SU-DHL-6 (cell line): ENCODE measurements around the gene C1orf21.

Experiments used
- H2AFZ ChIP-seq: fragments of 200-600 bp; sonication (generic); 2 replicates; pipeline ENCODE4 v1.6.1; 2014; ENCODE audit warnings: low read depth, mild to moderate bottlenecking, moderate library complexity, mixed read lengths, antibody characterized with exemption, low read length; ENCODE audit not compliant: severe bottlenecking
- H3F3A ChIP-seq: fragments of 200-600 bp; shearing (Covaris generic); 2 replicates; pipeline ENCODE4 v1.6.0; 2016; ENCODE audit warnings: antibody characterized with exemption, mild to moderate bottlenecking; ENCODE audit not compliant: insufficient read depth
- H3K27ac ChIP-seq: fragments of 200-600 bp; sonication (generic); 2 replicates; pipeline ENCODE4 v1.5.1; 2016; ENCODE audit warnings: low read depth, mild to moderate bottlenecking, low read length, moderate library complexity, mixed read lengths
- H3K27me3 ChIP-seq: fragments of 200-600 bp; sonication (generic), shearing (Covaris generic); 2 replicates; pipeline ENCODE4 v1.6.0; 2014; ENCODE audit warnings: mild to moderate bottlenecking, low read length
- H3K36me3 ChIP-seq: fragments of 200-600 bp; sonication (generic); 2 replicates; pipeline ENCODE4 v1.6.1; 2014; ENCODE audit warnings: mild to moderate bottlenecking, low read length, mixed read lengths
- H3K4me2 ChIP-seq: fragments of 300-600, 200-600 bp; shearing (Covaris generic), sonication (generic); 2 replicates; pipeline ENCODE4 v1.6.0; 2014; ENCODE audit warnings: low read length, low read depth, mild to moderate bottlenecking; ENCODE audit not compliant: poor library complexity, severe bottlenecking
- H3K4me3 ChIP-seq: fragments of 200-600 bp; sonication (generic); 2 replicates; pipeline ENCODE4 v1.5.1; 2014; ENCODE audit warnings: antibody characterized with exemption, low read length, mild to moderate bottlenecking, mixed read lengths; ENCODE audit not compliant: insufficient read depth, poor library complexity, severe bottlenecking
- H3K79me2 ChIP-seq: fragments of 200-600 bp; sonication (generic); 2 replicates; pipeline ENCODE4 v1.6.1; 2014; ENCODE audit warnings: mild to moderate bottlenecking, low read length, moderate library complexity; ENCODE audit not compliant: insufficient read depth
- H3K9ac ChIP-seq: fragments of 200-600 bp; sonication (generic); 2 replicates; pipeline ENCODE4 v1.7.0; 2014; ENCODE audit warnings: mild to moderate bottlenecking, low read length
- H3K9me2 ChIP-seq: fragments of 200-600 bp; sonication (generic); replicated peaks from 2 replicates; pipeline ENCODE4 v1.6.1; 2014; ENCODE audit warnings: low read length; ENCODE audit not compliant: insufficient read depth
- H3K9me3 ChIP-seq: fragments of 200-600 bp; sonication (generic); 2 replicates; pipeline ENCODE4 v1.6.1; 2014; ENCODE audit warnings: low read length, mixed read lengths; ENCODE audit not compliant: insufficient read depth
- H4K20me1 ChIP-seq: fragments of 200-600 bp; sonication (generic); 2 replicates; pipeline ENCODE4 v1.6.1; 2014; ENCODE audit warnings: low read depth, mild to moderate bottlenecking, antibody characterized with exemption, low read length, moderate library complexity, mixed read lengths
- CTCF ChIP-seq: fragments of 200-600 bp; sonication (generic); IDR thresholded peaks from one replicate; pipeline ENCODE4 v1.5.1; 2017; ENCODE audit warnings: antibody characterized with exemption, mild to moderate bottlenecking, low read length, moderate library complexity; ENCODE audit not compliant: insufficient read depth, poor library complexity, severe bottlenecking
- EZH2phosphoT487 ChIP-seq: fragments of 200-600 bp; sonication (generic), shearing (Covaris generic); conservative IDR thresholded peaks from 2 replicates; pipeline ENCODE4 v1.6.1; 2018; ENCODE audit warnings: mild to moderate bottlenecking, antibody characterized with exemption, low read length, moderate library complexity, mixed read lengths

Gene C1orf21

GRCh38 chr1:184351416-184351975, 35.3 kb upstream of the C1orf21 start:
- Histone ChIP-seq H3K9ac (no peak overlapping the region), H3K9me3 (no peaks in the 10 kb centered on the region), H3K4me2 (no peak overlapping the region)

GRCh38 chr1:184352776-184353175, 34.1 kb upstream of the C1orf21 start:
- no peaks in the 10 kb centered on the region for H3K79me2 ChIP-seq
- no peak for TF ChIP-seq CTCF
- no peak for TF ChIP-seq EZH2phosphoT487
- no peak overlapping the region for H3K9ac ChIP-seq
- no peaks in the 10 kb centered on the region for H4K20me1 ChIP-seq
- no peaks in the 10 kb centered on the region for H3K36me3 ChIP-seq
- H3K27ac ChIP-seq, result no peak overlapping the region
- H3K4me2 ChIP-seq, result no peak overlapping the region
- H2AFZ ChIP-seq, result no peak overlapping the region
- no peaks in the 10 kb centered on the region for H3K27me3 ChIP-seq
- no peaks in the 10 kb centered on the region for H3K9me3 ChIP-seq
- H3F3A ChIP-seq, result no peaks in the 10 kb centered on the region
- no peak overlapping the region for H3K4me3 ChIP-seq
- H3K9me2 ChIP-seq, result no peaks in the 10 kb centered on the region

More at GRCh38 chr1:184351416-184351975, 35.3 kb upstream of the C1orf21 start:
- Histone ChIP-seq H4K20me1 (no peaks in the 10 kb centered on the region), H3K27me3 (no peaks in the 10 kb centered on the region), H3K27ac (no peak overlapping the region), H2AFZ (no peak overlapping the region), H3F3A (no peaks in the 10 kb centered on the region), H3K4me3 (no peak overlapping the region), H3K36me3 (no peaks in the 10 kb centered on the region), H3K9me2 (no peaks in the 10 kb centered on the region), H3K79me2 (no peaks in the 10 kb centered on the region)
- no peak for TF ChIP-seq CTCF
- no peak for TF ChIP-seq EZH2phosphoT487

GRCh38 chr1:184354719-184355118, 32.1 kb upstream of the C1orf21 start:
- Histone ChIP-seq H2AFZ (no peak overlapping the region), H3K27me3 (no peaks in the 10 kb centered on the region), H3K27ac (no peak overlapping the region), H3K9me2 (no peaks in the 10 kb centered on the region), H3K9me3 (no peaks in the 10 kb centered on the region), H3K79me2 (no peaks in the 10 kb centered on the region), H3K36me3 (no peaks in the 10 kb centered on the region), H4K20me1 (no peaks in the 10 kb centered on the region), H3K4me2 (no peak overlapping the region), H3K4me3 (no peak overlapping the region), H3F3A (no peaks in the 10 kb centered on the region), H3K9ac (no peak overlapping the region)
- TF ChIP-seq EZH2phosphoT487 (no peak), CTCF (no peak)
